Measurements from ENCODE around the gene C9orf78. TPM values are rescaled to one million over a fixed set of nuclear protein-coding genes. Genes with fewer than 3 reads are reported as not detected.

C9orf78 gene
- total RNA-seq, 1 experiment from 2014 or later, result 59.3 TPM

DNA sequence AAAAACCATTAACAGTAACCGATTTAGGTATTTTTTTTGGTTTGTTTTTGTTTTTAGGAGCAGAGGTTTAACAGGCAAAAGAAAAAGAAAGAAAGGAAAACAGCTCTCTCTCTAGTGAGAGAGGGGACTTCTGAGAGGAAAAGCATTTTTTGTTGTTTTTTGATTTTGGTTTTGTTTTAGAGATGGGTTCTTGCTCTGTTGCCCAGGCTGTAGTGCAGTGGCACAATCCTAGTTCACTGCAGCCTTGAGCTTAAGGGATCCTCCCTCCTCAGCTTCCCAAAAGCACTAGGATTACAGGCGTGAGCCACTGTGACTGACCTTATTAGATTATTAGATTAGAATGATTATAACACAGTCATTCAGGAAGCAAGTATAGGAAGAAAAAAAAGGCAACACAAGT, 10.3 kb upstream of the C9orf78 start:
- DNase-seq (ENCODE audit: low read depth in 1 of 2, low spot score in 2 of 2), result no peak
- no peaks in the 10 kb centered on the region for H3K9me3 ChIP-seq (replicated peaks)
- H3K36me3 ChIP-seq, result no peaks in the 10 kb centered on the region
- H3K4me1 ChIP-seq (replicated peaks), result no peaks in the 10 kb centered on the region
- H3K27me3 ChIP-seq (replicated peaks), result no peaks in the 10 kb centered on the region; the same call in 1 of the 2 replicates
- no peak overlapping the region for H3K4me3 ChIP-seq
- no peak overlapping the region for H3K27ac ChIP-seq

DNA sequence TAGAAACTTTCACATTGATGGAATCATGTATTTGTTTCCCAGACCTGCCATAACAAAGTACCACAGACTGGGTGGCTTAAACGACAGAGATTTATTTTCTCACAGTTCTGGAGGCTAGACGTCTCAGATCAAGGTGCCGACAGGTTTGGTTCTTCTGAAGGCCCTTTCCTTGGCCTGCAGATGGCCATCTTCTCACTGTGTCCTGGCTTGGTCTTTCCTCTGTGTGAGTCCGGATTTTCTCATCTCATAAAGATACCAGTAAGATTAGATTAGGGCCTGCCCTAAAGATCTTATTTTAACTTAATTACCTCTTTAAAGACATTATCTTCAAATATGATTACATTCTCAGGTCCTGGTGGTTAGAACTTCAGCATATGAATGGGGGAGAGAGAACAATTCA, 6.0 kb upstream of the C9orf78 start:
- no peaks in the 10 kb centered on the region for H3K9me3 ChIP-seq (replicated peaks)
- no peaks in the 10 kb centered on the region for H3K36me3 ChIP-seq
- peaks cover 16% of the 10 kb centered on the region for H3K4me1 ChIP-seq (replicated peaks)
- no peak overlapping the region for H3K4me3 ChIP-seq
- H3K27ac ChIP-seq, result no peak overlapping the region
- DNase-seq (ENCODE audit: low read depth in 1 of 2, low spot score in 2 of 2), result no peak
- no peaks in the 10 kb centered on the region; the same call in 1 of the 2 replicates for H3K27me3 ChIP-seq (replicated peaks)

GRCh38 chr9:129840034-129840433, 5.0 kb upstream of the C9orf78 start:
- Histone ChIP-seq H3K9me3 (replicated peaks) (no peaks in the 10 kb centered on the region), H3K27ac (no peak overlapping the region), H3K4me1 (replicated peaks) (peaks cover 18% of the 10 kb centered on the region), H3K36me3 (peaks cover 5% of the 10 kb centered on the region), H3K4me3 (no peak overlapping the region), H3K27me3 (replicated peaks) (no peaks in the 10 kb centered on the region)
- DNase-seq (ENCODE audit: low read depth in 1 of 2, low spot score in 2 of 2), result no peak

GRCh38 chr9:129839324-129840023, 4.4 kb upstream of the C9orf78 start:
- H3K9me3 ChIP-seq (replicated peaks), result no peaks in the 10 kb centered on the region
- peaks cover 18% of the 10 kb centered on the region for H3K4me1 ChIP-seq (replicated peaks)
- no peak overlapping the region for H3K4me3 ChIP-seq
- peaks cover 5% of the 10 kb centered on the region for H3K36me3 ChIP-seq
- H3K27me3 ChIP-seq (replicated peaks), result no peaks in the 10 kb centered on the region
- DNase-seq (ENCODE audit: low read depth in 1 of 2, low spot score in 2 of 2), result no peak
- H3K27ac ChIP-seq, result no peak overlapping the region

DNA sequence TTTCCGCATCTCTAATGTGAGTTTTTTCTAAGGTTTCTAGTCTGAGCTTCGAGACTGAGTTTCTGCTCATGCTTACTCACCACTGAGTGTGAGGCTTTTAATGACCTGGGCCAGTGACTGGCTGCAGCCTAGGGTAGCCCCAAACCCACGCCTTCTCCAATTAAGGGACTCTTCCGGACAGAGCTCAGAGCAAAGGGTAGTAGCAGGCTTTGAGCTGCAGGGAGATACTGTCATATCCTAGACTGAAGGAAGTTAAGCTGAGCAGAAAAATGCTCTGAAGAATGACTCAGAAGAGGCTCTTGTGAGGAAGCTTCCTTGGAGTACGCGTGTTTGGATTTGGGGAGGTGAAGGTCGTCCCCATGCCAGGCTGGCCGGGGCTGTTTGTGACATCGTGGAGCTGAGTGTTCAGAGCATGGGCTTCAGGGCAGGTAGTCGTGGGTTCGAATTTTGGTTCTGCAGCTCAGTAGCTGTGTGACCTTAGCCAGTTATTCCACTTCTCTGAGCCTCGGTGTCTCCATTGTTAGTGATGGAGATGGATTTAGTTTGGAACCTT, 3.7 kb upstream of the C9orf78 start:
- H3K36me3 ChIP-seq, result peaks cover 5% of the 10 kb centered on the region
- DNase-seq (ENCODE audit: low read depth in 1 of 2, low spot score in 2 of 2), result peak in 1 of 2 experiments; percentile 36
- H3K9me3 ChIP-seq (replicated peaks), result no peaks in the 10 kb centered on the region
- H3K4me3 ChIP-seq, result no peak overlapping the region
- H3K27ac ChIP-seq, result no peak overlapping the region
- H3K27me3 ChIP-seq (replicated peaks), result no peaks in the 10 kb centered on the region
- H3K4me1 ChIP-seq (replicated peaks), result peaks cover 18% of the 10 kb centered on the region

GRCh38 chr9:129836311-129837007, 1.4 kb upstream of the C9orf78 start:
- Histone ChIP-seq H3K4me3 (peak overlapping the region; percentile 81), H3K4me1 (replicated peaks) (peaks cover 18% of the 10 kb centered on the region), H3K36me3 (peaks cover 25% of the 10 kb centered on the region), H3K9me3 (replicated peaks) (no peaks in the 10 kb centered on the region), H3K27me3 (replicated peaks) (no peaks in the 10 kb centered on the region), H3K27ac (no peak overlapping the region)
- no peak for DNase-seq (ENCODE audit: low read depth in 1 of 2, low spot score in 2 of 2)

DNA sequence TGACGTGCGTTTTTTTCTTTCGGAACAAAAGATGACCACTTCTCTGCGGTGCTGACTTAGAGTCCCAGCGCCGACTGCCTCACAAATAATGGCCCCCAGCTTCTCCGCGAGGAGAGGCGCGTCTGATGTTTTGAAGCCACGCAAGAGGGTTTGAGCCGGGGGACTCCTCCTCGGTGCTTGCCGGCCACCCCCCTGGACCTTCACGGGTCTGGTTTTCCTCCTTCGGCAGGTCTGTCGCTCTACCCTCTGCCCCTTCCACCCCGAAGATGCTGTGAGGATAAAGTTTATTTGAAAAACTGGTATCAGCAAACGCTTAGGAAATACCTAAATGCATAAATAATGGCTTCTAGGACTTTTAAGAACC, 767 bp upstream of the C9orf78 start:
- H3K27ac ChIP-seq, result no peak overlapping the region
- no peaks in the 10 kb centered on the region for H3K27me3 ChIP-seq (replicated peaks)
- no peaks in the 10 kb centered on the region for H3K9me3 ChIP-seq (replicated peaks)
- peaks cover 31% of the 10 kb centered on the region for H3K36me3 ChIP-seq
- peak overlapping the region; percentile 81 for H3K4me3 ChIP-seq
- DNase-seq (ENCODE audit: low read depth in 1 of 2, low spot score in 2 of 2), result no peak
- H3K4me1 ChIP-seq (replicated peaks), result peaks cover 18% of the 10 kb centered on the region

DNA sequence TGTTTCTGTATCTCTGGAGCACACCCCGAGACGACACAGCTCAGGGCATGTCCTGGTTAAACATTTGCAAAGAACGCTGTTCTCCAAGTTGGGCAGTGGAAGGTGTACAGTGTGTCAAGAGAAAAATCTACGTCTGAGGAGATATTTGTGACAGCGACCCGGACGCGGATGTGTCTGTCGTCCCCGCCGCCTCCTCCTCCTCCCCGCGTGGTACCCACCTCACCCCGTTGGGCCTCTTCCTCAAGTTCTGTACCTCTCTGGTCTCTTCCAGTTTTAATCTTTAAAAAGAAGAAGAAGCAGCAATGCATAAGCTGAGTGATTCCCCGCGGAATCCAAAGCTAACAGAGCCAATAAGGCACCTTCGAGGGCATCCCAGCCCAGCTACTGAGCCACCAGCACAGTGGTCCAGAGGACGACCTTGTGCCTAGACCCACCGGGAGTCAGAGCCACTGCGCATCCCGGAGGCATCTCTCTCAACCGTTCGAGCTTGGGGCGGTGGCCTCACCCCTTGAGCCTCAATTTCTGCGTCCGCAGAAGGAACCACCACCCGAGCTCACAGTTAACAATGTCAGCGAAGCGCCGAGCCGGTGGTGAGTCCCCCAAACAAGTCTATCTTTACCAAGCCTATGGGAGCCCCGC, 467 bp downstream of the C9orf78 start:
- Histone ChIP-seq H3K36me3 (peaks cover 37% of the 10 kb centered on the region), H3K27me3 (replicated peaks) (no peaks in the 10 kb centered on the region), H3K4me3 (peak overlapping the region; percentile 81), H3K27ac (no peak overlapping the region), H3K9me3 (replicated peaks) (no peaks in the 10 kb centered on the region), H3K4me1 (replicated peaks) (peaks cover 18% of the 10 kb centered on the region)
- no peak for DNase-seq (ENCODE audit: low read depth in 1 of 2, low spot score in 2 of 2)

DNA sequence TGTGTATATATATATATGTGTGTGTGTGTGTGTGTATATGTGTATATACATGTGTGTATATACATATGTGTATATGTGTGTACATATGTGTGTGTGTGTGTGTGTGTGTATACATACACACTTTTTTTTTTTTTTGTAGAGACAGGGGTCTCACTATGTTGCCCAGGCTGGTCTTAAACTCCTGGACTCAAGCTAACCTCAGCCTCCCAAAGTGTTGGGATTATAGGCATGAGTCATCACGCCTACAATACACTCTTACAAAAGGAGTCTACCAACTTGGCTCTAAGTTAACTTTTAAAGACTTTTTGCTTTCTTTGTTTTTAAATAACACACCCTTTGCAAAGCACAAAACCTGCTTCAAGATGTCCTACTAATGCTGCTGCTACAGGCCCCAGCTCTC, 2.1 kb downstream of the C9orf78 start:
- no peaks in the 10 kb centered on the region for H3K9me3 ChIP-seq (replicated peaks)
- H3K27ac ChIP-seq, result no peak overlapping the region
- H3K36me3 ChIP-seq, result peaks cover 54% of the 10 kb centered on the region
- DNase-seq (ENCODE audit: low read depth in 1 of 2, low spot score in 2 of 2), result no peak
- no peak overlapping the region for H3K4me3 ChIP-seq
- no peaks in the 10 kb centered on the region for H3K27me3 ChIP-seq (replicated peaks)
- peaks cover 5% of the 10 kb centered on the region for H3K4me1 ChIP-seq (replicated peaks)

- no peaks in the 10 kb centered on the region for H3K27me3 ChIP-seq (replicated peaks)
- no peak overlapping the region for H3K4me3 ChIP-seq
- no peaks in the 10 kb centered on the region; the same call in 1 of the 2 replicates for H3K4me1 ChIP-seq (replicated peaks)
- no peaks in the 10 kb centered on the region for H3K9me3 ChIP-seq (replicated peaks)
- no peak for DNase-seq (ENCODE audit: low read depth in 1 of 2, low spot score in 2 of 2)
- no peak overlapping the region for H3K27ac ChIP-seq
- peaks cover 55% of the 10 kb centered on the region for H3K36me3 ChIP-seq
Measured at GRCh38 chr9:129828969-129829368, 6.1 kb downstream of the C9orf78 start.

- no peak overlapping the region for H3K4me3 ChIP-seq
Measured at GRCh38 chr9:129828051-129828450, 7.0 kb downstream of the C9orf78 start.

DNA sequence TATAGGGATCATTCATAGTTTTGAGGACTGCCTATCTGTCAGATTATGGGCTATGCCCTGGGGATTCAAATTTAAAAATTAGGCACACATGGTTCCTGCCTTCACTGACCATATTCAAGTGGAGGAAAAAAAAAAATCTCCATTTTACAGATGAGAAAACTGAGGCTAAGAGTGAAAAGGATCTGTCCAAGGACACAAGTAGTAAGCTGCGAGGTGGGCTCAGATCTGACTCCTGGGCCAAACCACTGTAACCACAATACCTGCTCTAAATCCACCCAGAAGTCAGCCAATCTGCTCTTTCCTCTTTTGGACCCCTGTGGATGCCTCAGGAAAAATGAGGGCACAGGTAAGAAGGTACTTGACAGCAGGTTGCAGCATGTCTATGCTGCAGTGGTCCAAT, 8.3 kb downstream of the C9orf78 start:
- no peak for DNase-seq (ENCODE audit: low read depth in 1 of 2, low spot score in 2 of 2)
- Histone ChIP-seq H3K27me3 (replicated peaks) (no peaks in the 10 kb centered on the region), H3K4me3 (no peak overlapping the region), H3K27ac (no peak overlapping the region), H3K9me3 (replicated peaks) (no peaks in the 10 kb centered on the region), H3K36me3 (peaks cover 47% of the 10 kb centered on the region), H3K4me1 (replicated peaks) (peaks cover 6% of the 10 kb centered on the region; the same call in 1 of the 2 replicates)

More at GRCh38 chr9:129828051-129828450, 7.0 kb downstream of the C9orf78 start:
- DNase-seq (ENCODE audit: low read depth in 1 of 2, low spot score in 2 of 2), result no peak
- Histone ChIP-seq H3K4me1 (replicated peaks) (peaks cover under 1% of the 10 kb centered on the region; the same call in 1 of the 2 replicates), H3K27me3 (replicated peaks) (no peaks in the 10 kb centered on the region), H3K9me3 (replicated peaks) (no peaks in the 10 kb centered on the region), H3K27ac (no peak overlapping the region), H3K36me3 (peaks cover 51% of the 10 kb centered on the region)

DNA sequence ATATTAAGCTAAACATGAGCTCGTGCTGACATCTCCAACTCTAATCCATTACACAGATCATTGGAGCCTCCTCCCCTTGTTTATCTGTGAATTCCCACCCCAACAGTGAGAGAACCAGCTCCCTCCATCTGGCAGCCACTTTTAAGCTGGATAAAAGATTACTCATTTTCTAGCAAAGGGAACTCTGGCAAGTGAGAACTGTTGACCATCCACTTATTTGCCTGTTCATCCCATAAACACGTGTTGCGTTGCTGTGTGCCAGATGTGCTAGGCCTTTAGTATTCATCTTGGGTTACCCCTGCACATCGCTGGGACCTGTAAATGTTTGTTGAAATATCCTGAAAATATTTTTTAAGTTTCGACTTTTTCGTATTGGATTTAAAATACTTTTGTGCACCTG, 8.7 kb downstream of the C9orf78 start:
- H3K27me3 ChIP-seq (replicated peaks), result no peaks in the 10 kb centered on the region
- H3K27ac ChIP-seq, result no peak overlapping the region
- peaks cover 47% of the 10 kb centered on the region for H3K36me3 ChIP-seq
- no peak for DNase-seq (ENCODE audit: low read depth in 1 of 2, low spot score in 2 of 2)
- no peaks in the 10 kb centered on the region for H3K9me3 ChIP-seq (replicated peaks)
- no peak overlapping the region for H3K4me3 ChIP-seq
- peaks cover 6% of the 10 kb centered on the region; the same call in 1 of the 2 replicates for H3K4me1 ChIP-seq (replicated peaks)

Measured in SJSA1 (cell line).